ENCODE data around the gene TNIP3. TPM values are rescaled to one million over a fixed set of nuclear protein-coding genes. Genes with fewer than 3 reads are reported as not detected.

The TNIP3 gene
- total and polyA plus RNA-seq, 10 donors = 0.24 to 3.8 (median 1.5) TPM

GRCh38 chr4:121138039-121138825 is 25.9 kb downstream of the TNIP3 start:
- no peak for DNase-seq
- no peaks in the 10 kb centered on the region for H3K27me3 ChIP-seq (replicated peaks in 1 of 7)
- H3K4me3 ChIP-seq = no peak overlapping the region
- no peaks in the 10 kb centered on the region for H3K4me1 ChIP-seq
- intact Hi-C loops (cut with DNase I; ENCODE audit: low total_unique reads) = no loop called here
- no peaks in the 10 kb centered on the region for H3K9me3 ChIP-seq
- WGBS, 5 donors = 75 to 91% (median 84%) methylated on average over 5 of the region's 5 CpGs
- H3K27ac ChIP-seq = no peak overlapping the region
- no peaks in the 10 kb centered on the region for H3K36me3 ChIP-seq
- no peak for TF ChIP-seq POLR2A (IDR thresholded peaks at IDR 0.05)
- TF ChIP-seq POLR2AphosphoS5 (IDR thresholded peaks at IDR 0.05) = no peak
- TF ChIP-seq, protein P1, sequence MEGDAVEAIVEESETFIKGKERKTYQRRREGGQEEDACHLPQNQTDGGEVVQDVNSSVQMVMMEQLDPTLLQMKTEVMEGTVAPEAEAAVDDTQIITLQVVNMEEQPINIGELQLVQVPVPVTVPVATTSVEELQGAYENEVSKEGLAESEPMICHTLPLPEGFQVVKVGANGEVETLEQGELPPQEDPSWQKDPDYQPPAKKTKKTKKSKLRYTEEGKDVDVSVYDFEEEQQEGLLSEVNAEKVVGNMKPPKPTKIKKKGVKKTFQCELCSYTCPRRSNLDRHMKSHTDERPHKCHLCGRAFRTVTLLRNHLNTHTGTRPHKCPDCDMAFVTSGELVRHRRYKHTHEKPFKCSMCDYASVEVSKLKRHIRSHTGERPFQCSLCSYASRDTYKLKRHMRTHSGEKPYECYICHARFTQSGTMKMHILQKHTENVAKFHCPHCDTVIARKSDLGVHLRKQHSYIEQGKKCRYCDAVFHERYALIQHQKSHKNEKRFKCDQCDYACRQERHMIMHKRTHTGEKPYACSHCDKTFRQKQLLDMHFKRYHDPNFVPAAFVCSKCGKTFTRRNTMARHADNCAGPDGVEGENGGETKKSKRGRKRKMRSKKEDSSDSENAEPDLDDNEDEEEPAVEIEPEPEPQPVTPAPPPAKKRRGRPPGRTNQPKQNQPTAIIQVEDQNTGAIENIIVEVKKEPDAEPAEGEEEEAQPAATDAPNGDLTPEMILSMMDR (IDR thresholded peaks at IDR 0.05 in 8 of 11, conservative IDR thresholded peaks at IDR 0.05 in 3 of 11) = no peak

DNA sequence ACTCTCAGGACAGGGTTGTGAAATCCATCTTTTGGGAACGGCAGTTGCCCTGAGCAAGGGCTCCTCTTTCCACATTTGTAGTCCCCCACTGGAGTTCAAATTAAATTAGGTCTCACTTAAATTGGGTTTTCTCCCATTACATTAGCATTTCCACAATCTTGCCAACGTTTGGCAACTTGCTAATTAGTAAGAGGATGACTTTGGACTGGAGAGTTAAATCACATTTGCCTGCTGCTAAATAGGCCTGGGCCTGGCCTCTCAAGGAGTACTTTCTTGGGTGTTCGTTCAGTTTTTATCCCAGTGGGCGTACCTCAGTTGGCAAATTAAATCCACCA is 33.8 kb downstream of the TNIP3 start:
- H3K9me3 ChIP-seq = no peaks in the 10 kb centered on the region
- no peak for DNase-seq
- H3K27ac ChIP-seq = no peak overlapping the region
- no peak for TF ChIP-seq POLR2AphosphoS5 (IDR thresholded peaks at IDR 0.05)
- TF ChIP-seq, protein P1 (IDR thresholded peaks at IDR 0.05 in 8 of 11, conservative IDR thresholded peaks at IDR 0.05 in 3 of 11) = no peak
- TF ChIP-seq POLR2A (IDR thresholded peaks at IDR 0.05) = no peak
- H3K36me3 ChIP-seq = no peaks in the 10 kb centered on the region
- 70 to 79% (median 77%) methylated on average over 4 of the region's 4 CpGs for WGBS, 5 donors
- intact Hi-C loops (cut with DNase I; ENCODE audit: low total_unique reads) = no loop called here
- no peak overlapping the region for H3K4me3 ChIP-seq
- no peaks in the 10 kb centered on the region for H3K4me1 ChIP-seq
- no peaks in the 10 kb centered on the region for H3K27me3 ChIP-seq (replicated peaks in 1 of 7)

- Histone ChIP-seq H3K4me3 (no peak overlapping the region), H3K27ac (no peak overlapping the region), H3K27me3 (replicated peaks in 1 of 7) (no peaks in the 10 kb centered on the region), H3K4me1 (no peaks in the 10 kb centered on the region), H3K9me3 (no peaks in the 10 kb centered on the region), H3K36me3 (no peaks in the 10 kb centered on the region)
- no peak for DNase-seq
- intact Hi-C loops (cut with DNase I; ENCODE audit: low total_unique reads) = no loop called here
- TF ChIP-seq, protein P1 (IDR thresholded peaks at IDR 0.05 in 8 of 11, conservative IDR thresholded peaks at IDR 0.05 in 3 of 11) = no peak
- no peak for TF ChIP-seq POLR2A (IDR thresholded peaks at IDR 0.05)
- no peak for TF ChIP-seq POLR2AphosphoS5 (IDR thresholded peaks at IDR 0.05)
- 73 to 86% (median 84%) methylated on average over 4 of the region's 4 CpGs for WGBS, 5 donors
These were observed 34.4 kb downstream of the TNIP3 start for GRCh38 chr4:121129606-121130325.

GRCh38 chr4:121127100-121127499 is 37.0 kb downstream of the TNIP3 start:
- Histone ChIP-seq H3K27ac (no peak overlapping the region), H3K4me3 (no peak overlapping the region), H3K27me3 (replicated peaks in 1 of 7) (no peaks in the 10 kb centered on the region), H3K9me3 (no peaks in the 10 kb centered on the region), H3K4me1 (no peaks in the 10 kb centered on the region), H3K36me3 (no peaks in the 10 kb centered on the region)
- WGBS, 5 donors = 79 to 100% (median 93%) methylated on average over 1 of the region's 1 CpG
- TF ChIP-seq POLR2AphosphoS5 (IDR thresholded peaks at IDR 0.05) (no peak), POLR2A (IDR thresholded peaks at IDR 0.05) (no peak)
- TF ChIP-seq, protein P1 (IDR thresholded peaks at IDR 0.05 in 8 of 11, conservative IDR thresholded peaks at IDR 0.05 in 3 of 11) = no peak
- no peak for DNase-seq
- intact Hi-C loops (cut with DNase I; ENCODE audit: low total_unique reads) = no loop called here
